ENCODE results near the gene CSRNP3.

The CSRNP3 gene

GRCh38 chr2:165635532-165635931 lies 166.0 kb downstream of the CSRNP3 start:
- peak overlapping the region; percentile 52; the same call in 1 of the 2 replicates for H3K4me3 ChIP-seq
- TF ChIP-seq EZH2 (IDR thresholded peaks at IDR 0.05) (no peak), POLR2AphosphoS5 (IDR thresholded peaks at IDR 0.05; ENCODE audit: borderline replicate concordance, low read depth, low read length) (no peak), FOXP2 (optimal IDR thresholded peaks at IDR 0.05; ENCODE audit: control extremely low read depth, extremely low read length, insufficient read depth) (no peak)
- no peaks in the 10 kb centered on the region for H3K9me3 ChIP-seq (ENCODE audit: low read depth, low read length)
- no peak overlapping the region for H3K9ac ChIP-seq (ENCODE audit: insufficient read length)
- no peak overlapping the region for H3K27ac ChIP-seq
- no peak for DNase-seq (ENCODE audit: low read depth, low spot score)
- H3K36me3 ChIP-seq (ENCODE audit: insufficient read depth, low read length) = no peaks in the 10 kb centered on the region

DNA sequence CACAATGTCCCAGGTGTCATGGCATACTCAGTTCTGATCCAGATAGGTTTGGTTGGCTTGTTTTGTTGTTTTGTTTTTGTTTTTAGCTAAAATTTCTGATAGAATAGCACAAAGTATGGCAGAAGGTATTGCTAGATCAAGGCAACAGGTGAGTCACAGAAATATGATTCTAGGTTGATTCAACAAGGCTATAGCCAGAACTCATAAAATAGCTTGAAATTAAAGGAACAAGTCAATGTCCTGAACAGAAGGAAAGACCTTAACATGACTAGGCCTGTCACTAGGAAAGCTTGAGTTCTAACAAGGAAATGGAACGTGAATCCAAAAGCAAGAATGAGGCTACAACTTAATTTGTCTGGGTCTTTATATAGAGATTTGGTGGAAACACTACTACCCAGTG lies 167.5 kb downstream of the CSRNP3 start:
- no peaks in the 10 kb centered on the region for H3K36me3 ChIP-seq (ENCODE audit: insufficient read depth, low read length)

DNA sequence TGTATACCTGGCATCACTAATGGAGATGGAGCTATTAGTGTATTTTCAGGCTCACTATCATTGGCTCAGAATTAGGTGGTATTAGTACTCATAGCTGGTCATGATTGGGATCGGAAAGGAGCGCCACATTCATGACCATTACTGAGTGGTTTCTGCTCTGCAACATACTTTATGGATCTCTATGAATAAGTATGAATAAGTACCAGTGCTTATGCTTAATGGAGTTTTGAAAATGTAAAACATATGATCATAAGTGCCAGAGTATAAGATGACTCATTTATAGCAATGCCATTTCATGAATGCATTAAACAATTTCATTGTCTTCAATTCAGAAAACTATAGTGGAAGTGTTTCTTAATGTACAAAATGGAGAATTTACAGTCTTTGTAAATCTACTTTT lies 167.9 kb downstream of the CSRNP3 start:
- Histone ChIP-seq H3K9me3 (ENCODE audit: low read depth, low read length) (no peaks in the 10 kb centered on the region), H3K9ac (ENCODE audit: insufficient read length) (no peak overlapping the region), H3K4me3 (peak overlapping the region; percentile 26; the same call in 1 of the 2 replicates), H3K27ac (0 out of 2 replicates have a peak overlapping the region, but pooled peaks have one; percentile 8), H3K36me3 (ENCODE audit: insufficient read depth, low read length) (no peaks in the 10 kb centered on the region)
- no peak for DNase-seq (ENCODE audit: low read depth, low spot score)
- no peak; the same call in 1 of the 2 replicates for TF ChIP-seq POLR2AphosphoS5 (IDR thresholded peaks at IDR 0.05; ENCODE audit: borderline replicate concordance, low read depth, low read length)
- no peak for TF ChIP-seq FOXP2 (optimal IDR thresholded peaks at IDR 0.05; ENCODE audit: control extremely low read depth, extremely low read length, insufficient read depth)
- TF ChIP-seq EZH2 (IDR thresholded peaks at IDR 0.05) = no peak

More for the DNA sequence above, 167.5 kb downstream of the CSRNP3 start:
- no peaks in the 10 kb centered on the region for H3K9me3 ChIP-seq (ENCODE audit: low read depth, low read length)
- no peak overlapping the region for H3K9ac ChIP-seq (ENCODE audit: insufficient read length)
- no peak for DNase-seq (ENCODE audit: low read depth, low spot score)
- TF ChIP-seq EZH2 (IDR thresholded peaks at IDR 0.05) = no peak
- TF ChIP-seq FOXP2 (optimal IDR thresholded peaks at IDR 0.05; ENCODE audit: control extremely low read depth, extremely low read length, insufficient read depth) = no peak
- TF ChIP-seq POLR2AphosphoS5 (IDR thresholded peaks at IDR 0.05; ENCODE audit: borderline replicate concordance, low read depth, low read length) = no peak
- H3K27ac ChIP-seq = 0 out of 2 replicates have a peak overlapping the region, but pooled peaks have one; percentile 8
- peak overlapping the region; percentile 26; the same call in 1 of the 2 replicates for H3K4me3 ChIP-seq

GRCh38 chr2:165639504-165639903 lies 170.0 kb downstream of the CSRNP3 start:
- no peaks in the 10 kb centered on the region for H3K36me3 ChIP-seq (ENCODE audit: insufficient read depth, low read length)
- H3K9ac ChIP-seq (ENCODE audit: insufficient read length) = no peak overlapping the region
- H3K27ac ChIP-seq = no peak overlapping the region
- no peak for TF ChIP-seq EZH2 (IDR thresholded peaks at IDR 0.05)
- no peak for TF ChIP-seq POLR2AphosphoS5 (IDR thresholded peaks at IDR 0.05; ENCODE audit: borderline replicate concordance, low read depth, low read length)
- no peak for TF ChIP-seq FOXP2 (optimal IDR thresholded peaks at IDR 0.05; ENCODE audit: control extremely low read depth, extremely low read length, insufficient read depth)
- no peaks in the 10 kb centered on the region for H3K9me3 ChIP-seq (ENCODE audit: low read depth, low read length)
- no peak overlapping the region for H3K4me3 ChIP-seq
- DNase-seq (ENCODE audit: low read depth, low spot score) = no peak

DNA sequence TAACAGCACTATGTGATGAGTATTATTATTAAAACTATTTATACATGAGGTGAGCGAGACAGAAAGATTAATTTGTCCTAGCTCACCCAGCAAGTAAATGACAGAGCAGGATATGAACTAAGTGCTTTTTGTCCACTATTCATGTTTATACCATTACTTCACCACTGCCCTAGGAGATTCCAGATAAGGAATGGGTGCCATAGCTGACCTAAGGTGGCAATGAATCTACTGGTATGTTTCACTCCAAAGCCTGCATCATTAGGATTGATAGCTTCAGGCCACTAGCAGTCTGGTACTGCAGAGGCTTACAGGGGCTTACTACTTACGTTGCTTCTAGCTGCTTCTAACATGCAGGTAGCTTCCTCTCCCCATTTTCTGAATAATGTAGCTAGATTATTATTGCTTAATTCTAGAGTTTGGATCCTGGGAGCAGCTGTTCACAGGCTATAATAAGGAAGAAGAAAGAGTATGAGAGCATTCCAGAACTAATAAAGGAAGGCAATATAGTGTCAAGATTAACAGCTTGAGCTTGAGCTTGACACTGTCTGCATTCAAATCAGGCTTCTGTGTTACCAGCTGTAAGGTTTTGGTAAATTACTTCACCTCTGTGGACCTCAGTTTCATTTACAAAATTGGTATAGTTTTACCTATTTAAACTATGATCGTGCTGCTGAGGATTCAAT lies 170.9 kb downstream of the CSRNP3 start:
- H3K9ac ChIP-seq (ENCODE audit: insufficient read length) = no peak overlapping the region
- no peak for DNase-seq (ENCODE audit: low read depth, low spot score)
- TF ChIP-seq EZH2 (IDR thresholded peaks at IDR 0.05) (no peak), POLR2AphosphoS5 (IDR thresholded peaks at IDR 0.05; ENCODE audit: borderline replicate concordance, low read depth, low read length) (no peak), FOXP2 (optimal IDR thresholded peaks at IDR 0.05; ENCODE audit: control extremely low read depth, extremely low read length, insufficient read depth) (no peak)
- no peaks in the 10 kb centered on the region for H3K36me3 ChIP-seq (ENCODE audit: insufficient read depth, low read length)
- no peaks in the 10 kb centered on the region for H3K9me3 ChIP-seq (ENCODE audit: low read depth, low read length)
- H3K27ac ChIP-seq = no peak overlapping the region
- H3K4me3 ChIP-seq = no peak overlapping the region

DNA sequence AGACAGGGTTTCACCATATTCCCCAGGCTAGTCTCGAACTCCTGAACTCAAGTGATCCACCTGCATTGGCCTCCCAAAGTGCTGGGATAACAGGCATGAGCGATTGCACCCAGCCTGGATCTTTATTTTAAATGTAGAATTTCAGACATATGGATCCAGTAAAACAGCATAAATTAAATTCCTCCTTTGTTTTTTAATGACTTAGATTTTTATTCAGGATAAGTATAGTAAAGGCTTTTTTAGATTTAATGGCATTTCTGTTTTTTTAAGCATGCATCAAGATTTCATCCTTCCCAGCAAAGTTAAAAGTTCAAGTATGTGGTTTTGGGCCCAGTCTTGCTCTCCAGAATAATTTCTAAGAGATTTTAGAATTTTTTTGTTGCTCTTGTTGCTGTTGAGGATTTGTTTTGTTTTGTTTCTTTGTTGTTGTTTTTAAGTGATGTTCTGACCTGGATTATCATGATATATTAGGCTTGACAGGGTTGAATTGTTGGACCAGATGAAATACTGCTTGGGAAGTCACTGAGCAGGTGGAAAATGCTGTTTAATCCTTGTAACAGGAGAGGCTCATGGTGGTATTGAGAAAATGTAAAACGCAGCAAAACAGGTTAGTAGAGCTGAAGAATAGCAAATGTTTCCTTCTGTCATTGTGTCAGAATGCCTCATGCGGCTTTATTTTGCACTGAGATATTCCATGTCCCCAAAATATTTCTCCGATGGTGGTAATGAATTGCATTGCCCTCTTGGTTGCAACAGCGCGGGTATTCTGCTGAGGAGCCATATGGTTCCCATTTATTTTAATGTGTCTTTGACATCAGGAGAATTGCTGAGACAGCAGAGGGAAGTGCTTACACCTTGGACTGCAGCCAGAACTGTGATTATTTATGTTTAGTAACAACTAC lies 176.7 kb downstream of the CSRNP3 start:
- Histone ChIP-seq H3K4me3 (peak overlapping the region; percentile 72), H3K36me3 (ENCODE audit: insufficient read depth, low read length) (no peaks in the 10 kb centered on the region), H3K9me3 (ENCODE audit: low read depth, low read length) (no peaks in the 10 kb centered on the region), H3K9ac (ENCODE audit: insufficient read length) (peak overlapping the region; percentile 22), H3K27ac (peak overlapping the region; percentile 94)
- TF ChIP-seq EZH2 (IDR thresholded peaks at IDR 0.05) = no peak
- TF ChIP-seq POLR2AphosphoS5 (IDR thresholded peaks at IDR 0.05; ENCODE audit: borderline replicate concordance, low read depth, low read length) = peak; percentile 87
- TF ChIP-seq FOXP2 (optimal IDR thresholded peaks at IDR 0.05; ENCODE audit: control extremely low read depth, extremely low read length, insufficient read depth) = peak; percentile 91
- DNase-seq (ENCODE audit: low read depth, low spot score) = peak; percentile 97

GRCh38 chr2:165647409-165647808 lies 177.9 kb downstream of the CSRNP3 start:
- TF ChIP-seq FOXP2 (optimal IDR thresholded peaks at IDR 0.05; ENCODE audit: control extremely low read depth, extremely low read length, insufficient read depth) (no peak), EZH2 (IDR thresholded peaks at IDR 0.05) (no peak), POLR2AphosphoS5 (IDR thresholded peaks at IDR 0.05; ENCODE audit: borderline replicate concordance, low read depth, low read length) (no peak)
- Histone ChIP-seq H3K9me3 (ENCODE audit: low read depth, low read length) (no peaks in the 10 kb centered on the region), H3K27ac (peak overlapping the region; percentile 94; the same call in 1 of the 2 replicates), H3K4me3 (no peak overlapping the region), H3K36me3 (ENCODE audit: insufficient read depth, low read length) (no peaks in the 10 kb centered on the region), H3K9ac (ENCODE audit: insufficient read length) (no peak overlapping the region)
- no peak for DNase-seq (ENCODE audit: low read depth, low spot score)

DNA sequence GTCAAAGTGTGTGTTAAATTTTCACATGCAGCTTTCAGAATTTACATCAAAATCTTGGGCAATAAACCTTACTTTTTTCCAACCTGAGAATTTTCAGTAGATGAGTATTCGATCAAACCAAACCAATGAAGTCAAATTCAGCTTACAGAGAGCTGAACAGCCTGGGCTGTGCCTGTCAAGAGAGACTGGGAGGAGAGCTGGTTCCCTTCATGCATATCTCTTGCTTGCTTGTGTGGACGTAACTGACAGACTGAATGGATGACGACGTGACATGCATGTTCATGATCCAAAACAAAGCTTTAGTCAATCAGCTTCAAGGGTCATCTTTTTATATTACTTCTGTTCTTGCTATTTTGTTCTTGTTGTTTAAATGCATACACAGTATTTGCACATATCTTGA lies 179.3 kb downstream of the CSRNP3 start:
- no peaks in the 10 kb centered on the region for H3K9me3 ChIP-seq (ENCODE audit: low read depth, low read length)
- no peak overlapping the region for H3K9ac ChIP-seq (ENCODE audit: insufficient read length)
- no peak overlapping the region for H3K4me3 ChIP-seq
- no peaks in the 10 kb centered on the region for H3K36me3 ChIP-seq (ENCODE audit: insufficient read depth, low read length)
- DNase-seq (ENCODE audit: low read depth, low spot score) = no peak
- no peak overlapping the region for H3K27ac ChIP-seq
- TF ChIP-seq POLR2AphosphoS5 (IDR thresholded peaks at IDR 0.05; ENCODE audit: borderline replicate concordance, low read depth, low read length) (no peak), FOXP2 (optimal IDR thresholded peaks at IDR 0.05; ENCODE audit: control extremely low read depth, extremely low read length, insufficient read depth) (no peak), EZH2 (IDR thresholded peaks at IDR 0.05) (no peak)

Data from SK-N-MC (cell line).